Keratinocyte (primary cell): ENCODE data around the gene MTMR1. TPM values are rescaled to one million over a fixed set of nuclear protein-coding genes. Genes with fewer than 3 reads are reported as not detected.

ENCODE experiments used
- DNase-seq: peaks from one replicate; pipeline ENCODE4 v3.0.0-alpha.2; 2011; ENCODE audit warnings: low read depth, missing footprints, low spot score
- FAIRE-seq: peaks from 2 replicates; lab custom pipeline; 2011; peaks lifted over from hg19 to GRCh38; lab: Jason Lieb, UNC
- H2AFZ ChIP-seq: 2 replicates; pipeline ENCODE4 v1.6.0; 2012; ENCODE audit warnings: low read length, control low read depth, inconsistent platforms; ENCODE audit not compliant: control insufficient read depth
- H3K27ac ChIP-seq: 2 replicates; pipeline ENCODE4 v1.5.1; 2011; ENCODE audit warnings: low read length; ENCODE audit not compliant: control insufficient read depth, insufficient read depth
- H3K27me3 ChIP-seq: 3 replicates; pipeline ENCODE4 v1.6.0; 2011; ENCODE audit warnings: low read length; ENCODE audit not compliant: control insufficient read depth, insufficient read depth; ENCODE audit errors: extremely low read depth
- H3K36me3 ChIP-seq, 2 experiments: 2 replicates in 1 of 2; 3 replicates in 1 of 2; pipeline ENCODE4 v1.5.1; 2011; ENCODE audit warnings: low read length in 2 of 2, mild to moderate bottlenecking in 1 of 2; ENCODE audit not compliant: control insufficient read depth in 2 of 2, insufficient read depth in 2 of 2; ENCODE audit errors: extremely low read depth in 1 of 2
- H3K4me1 ChIP-seq: 3 replicates; pipeline ENCODE4 v1.5.1; 2011; ENCODE audit warnings: low read length; ENCODE audit not compliant: control insufficient read depth, insufficient read depth; ENCODE audit errors: extremely low read depth
- H3K4me2 ChIP-seq: 3 replicates; pipeline ENCODE4 v1.6.0; 2011; ENCODE audit warnings: low read depth, low read length; ENCODE audit not compliant: control insufficient read depth, insufficient read depth; ENCODE audit errors: extremely low read depth
- H3K4me3 ChIP-seq, 3 experiments: fragments of 200-600 bp in 1 of 3; sonication (generic) in 1 of 3; 2 replicates in 2 of 3; 3 replicates in 1 of 3; pipeline ENCODE4 v1.5.1; 2011 to 2016; ENCODE audit warnings: low read length in 3 of 3, mild to moderate bottlenecking in 3 of 3, control low read depth in 2 of 3, inconsistent platforms in 1 of 3, low read depth in 1 of 3, mixed read lengths in 1 of 3, mixed run types in 1 of 3, moderate library complexity in 1 of 3; ENCODE audit not compliant: control insufficient read depth in 2 of 3, insufficient read depth in 2 of 3; ENCODE audit errors: extremely low read depth in 1 of 3
- H3K79me2 ChIP-seq: 2 replicates; pipeline ENCODE4 v1.6.0; 2012; ENCODE audit warnings: low read length; ENCODE audit not compliant: control insufficient read depth, insufficient read depth
- H3K9ac ChIP-seq: 3 replicates; pipeline ENCODE4 v1.6.0; 2011; ENCODE audit warnings: low read length; ENCODE audit not compliant: control insufficient read depth, insufficient read depth; ENCODE audit errors: extremely low read depth
- H3K9me1 ChIP-seq: 3 replicates; pipeline ENCODE4 v1.6.0; 2011; ENCODE audit warnings: low read length; ENCODE audit not compliant: control insufficient read depth, insufficient read depth; ENCODE audit errors: extremely low read depth
- H3K9me3 ChIP-seq: 2 replicates; pipeline ENCODE4 v1.5.1; 2012; ENCODE audit warnings: low read depth, low read length; ENCODE audit not compliant: control insufficient read depth
- H4K20me1 ChIP-seq: 3 replicates; pipeline ENCODE4 v1.6.0; 2011; ENCODE audit warnings: low read length; ENCODE audit not compliant: control insufficient read depth, insufficient read depth; ENCODE audit errors: extremely low read depth
- CTCF ChIP-seq, 3 experiments: IDR thresholded peaks in 1 of 3; conservative IDR thresholded peaks in 1 of 3; optimal IDR thresholded peaks in 1 of 3; 2 replicates in 2 of 3; 3 replicates in 1 of 3; pipeline versions ENCODE3 to v1.5.1; 2011; ENCODE audit warnings: low read length in 3 of 3, mild to moderate bottlenecking in 3 of 3, moderate library complexity in 2 of 3, control low read depth in 1 of 3, inconsistent platforms in 1 of 3; ENCODE audit not compliant: insufficient read depth in 2 of 3; ENCODE audit errors: extremely low read depth in 1 of 3
- EZH2 ChIP-seq: IDR thresholded peaks from one replicate; pipeline ENCODE4 v1.6.1; 2012; ENCODE audit warnings: inconsistent platforms, mild to moderate bottlenecking, low read length, moderate library complexity
- dilution Hi-C: fragments of 300-500 bp; cut with MboI; formaldehyde crosslinking; loops from one replicate; pipeline ENCODE4 v1.7.0; 2020; ENCODE audit warnings: low sequenced_read_pairs; ENCODE audit not compliant: extremely low pct_ligation_motif_present
- polyA plus RNA-seq, 5 experiments: library from polyadenylated mRNA; depleted of rRNA in 3 of 5; stranded (reverse) in 3 of 5; stranded (forward) in 1 of 5; unstranded in 1 of 5; fragments of >200 nt; gene quantifications; 1 replicate in 1 of 5; 2 replicates in 3 of 5; 3 replicates in 1 of 5; pipeline versions ENCODE4 v1.2.1 to v1.2.3, GENCODE V29; 2011 to 2012; ENCODE audit warnings: missing spikeins in 2 of 5, low read depth in 1 of 5, low replicate concordance in 1 of 5

MTMR1 gene
- polyA plus RNA-seq, 1 donor (not counting 4 experiments of a cell fraction or from before 2014, with no cell fraction given): 45.6 TPM

- no peak overlapping the region for H3K27ac ChIP-seq
- dilution Hi-C loops: no loop called here
- no peak for FAIRE-seq
Observed at GRCh38 chrX:150683112-150683511, 10.1 kb upstream of the MTMR1 start.

GRCh38 chrX:150683536-150684146, 9.6 kb upstream of the MTMR1 start:
- TF ChIP-seq EZH2 (no peak), CTCF (optimal IDR thresholded peaks at IDR 0.05 in 1 of 3, IDR thresholded peaks at IDR 0.05 in 1 of 3, conservative IDR thresholded peaks at IDR 0.05 in 1 of 3; ENCODE audit: extremely low read depth in 1 of 3, insufficient read depth in 2 of 3, low read length in 3 of 3) (peak in 2 of 3 experiments; percentile 47 to 51)
- H3K36me3 ChIP-seq: no peaks in the 10 kb centered on the region
- no peak overlapping the region for H2AFZ ChIP-seq
- H3K4me1 ChIP-seq: peaks cover 7% of the 10 kb centered on the region
- H3K79me2 ChIP-seq: no peaks in the 10 kb centered on the region
- H3K9me1 ChIP-seq: no peaks in the 10 kb centered on the region
- no peaks in the 10 kb centered on the region for H3K27me3 ChIP-seq
- H3K9me3 ChIP-seq: no peaks in the 10 kb centered on the region
- dilution Hi-C loops: no loop called here
- no peak overlapping the region for H3K4me3 ChIP-seq
- FAIRE-seq (peak; percentile 49), DNase-seq (no peak)
- no peak overlapping the region for H3K4me2 ChIP-seq
- H3K27ac ChIP-seq: no peak overlapping the region
- no peaks in the 10 kb centered on the region for H4K20me1 ChIP-seq
- H3K9ac ChIP-seq: no peak overlapping the region

More at GRCh38 chrX:150683112-150683511, 10.1 kb upstream of the MTMR1 start:
- Histone ChIP-seq H3K4me2 (no peak overlapping the region), H3K4me1 (peaks cover 2% of the 10 kb centered on the region), H3K9me1 (no peaks in the 10 kb centered on the region), H3K9ac (no peak overlapping the region), H3K36me3 (no peaks in the 10 kb centered on the region), H4K20me1 (no peaks in the 10 kb centered on the region), H3K9me3 (no peaks in the 10 kb centered on the region), H3K79me2 (no peaks in the 10 kb centered on the region), H3K4me3 (no peak overlapping the region), H2AFZ (no peak overlapping the region), H3K27me3 (no peaks in the 10 kb centered on the region)
- no peak for TF ChIP-seq EZH2
- no peak for DNase-seq
